ENCODE results near the gene NFASC. TPM values are rescaled to one million over a fixed set of nuclear protein-coding genes. Genes with fewer than 3 reads are reported as not detected.

The NFASC gene
- total RNA-seq, 4 donors from 2014 or later, result 10.3 to 18.4 (median 10.9) TPM

DNA sequence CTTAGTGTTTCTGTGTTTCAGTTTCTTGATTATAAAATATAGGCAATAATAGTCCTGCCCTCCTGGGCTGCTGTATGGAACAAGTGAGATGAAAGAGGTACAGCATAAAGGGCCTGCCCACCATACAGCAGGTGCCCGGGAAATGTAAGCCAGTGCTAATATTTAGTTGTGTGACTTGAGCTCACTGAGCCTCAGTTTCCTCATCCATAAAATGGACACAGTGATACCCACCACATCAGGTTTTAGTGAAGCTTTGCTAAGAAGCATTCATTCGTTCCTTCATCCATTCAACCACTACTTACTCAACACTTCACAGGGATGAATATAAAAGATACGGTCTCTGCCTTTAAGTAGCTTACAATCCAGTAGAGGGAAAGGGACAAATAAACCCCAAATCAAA, 192.2 kb downstream of the NFASC start:
- ATAC-seq (ENCODE audit: low FRiP score) (no peak), DNase-seq (ENCODE audit: low spot score) (no peak)
- TF ChIP-seq, protein P1, sequence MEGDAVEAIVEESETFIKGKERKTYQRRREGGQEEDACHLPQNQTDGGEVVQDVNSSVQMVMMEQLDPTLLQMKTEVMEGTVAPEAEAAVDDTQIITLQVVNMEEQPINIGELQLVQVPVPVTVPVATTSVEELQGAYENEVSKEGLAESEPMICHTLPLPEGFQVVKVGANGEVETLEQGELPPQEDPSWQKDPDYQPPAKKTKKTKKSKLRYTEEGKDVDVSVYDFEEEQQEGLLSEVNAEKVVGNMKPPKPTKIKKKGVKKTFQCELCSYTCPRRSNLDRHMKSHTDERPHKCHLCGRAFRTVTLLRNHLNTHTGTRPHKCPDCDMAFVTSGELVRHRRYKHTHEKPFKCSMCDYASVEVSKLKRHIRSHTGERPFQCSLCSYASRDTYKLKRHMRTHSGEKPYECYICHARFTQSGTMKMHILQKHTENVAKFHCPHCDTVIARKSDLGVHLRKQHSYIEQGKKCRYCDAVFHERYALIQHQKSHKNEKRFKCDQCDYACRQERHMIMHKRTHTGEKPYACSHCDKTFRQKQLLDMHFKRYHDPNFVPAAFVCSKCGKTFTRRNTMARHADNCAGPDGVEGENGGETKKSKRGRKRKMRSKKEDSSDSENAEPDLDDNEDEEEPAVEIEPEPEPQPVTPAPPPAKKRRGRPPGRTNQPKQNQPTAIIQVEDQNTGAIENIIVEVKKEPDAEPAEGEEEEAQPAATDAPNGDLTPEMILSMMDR (IDR thresholded peaks at IDR 0.05), result no peak

DNA sequence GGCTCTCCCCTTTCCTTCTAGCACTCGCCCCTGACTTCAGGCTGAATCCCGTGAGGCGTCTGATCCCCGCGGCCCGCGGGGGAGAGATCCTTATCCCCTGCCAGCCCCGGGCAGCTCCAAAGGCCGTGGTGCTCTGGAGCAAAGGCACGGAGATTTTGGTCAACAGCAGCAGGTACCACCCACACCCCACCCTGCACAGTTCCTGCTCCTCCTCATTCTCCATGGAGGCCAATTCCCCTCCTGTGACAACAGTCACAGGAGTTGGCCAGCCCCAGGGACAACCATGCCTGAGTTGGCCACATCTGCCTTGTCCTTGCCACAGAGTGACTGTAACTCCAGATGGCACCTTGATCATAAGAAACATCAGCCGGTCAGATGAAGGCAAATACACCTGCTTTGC, 193.6 kb downstream of the NFASC start:
- TF ChIP-seq, protein P1 (IDR thresholded peaks at IDR 0.05), result no peak
- DNase-seq (ENCODE audit: low spot score) (no peak), ATAC-seq (ENCODE audit: low FRiP score) (no peak)

DNA sequence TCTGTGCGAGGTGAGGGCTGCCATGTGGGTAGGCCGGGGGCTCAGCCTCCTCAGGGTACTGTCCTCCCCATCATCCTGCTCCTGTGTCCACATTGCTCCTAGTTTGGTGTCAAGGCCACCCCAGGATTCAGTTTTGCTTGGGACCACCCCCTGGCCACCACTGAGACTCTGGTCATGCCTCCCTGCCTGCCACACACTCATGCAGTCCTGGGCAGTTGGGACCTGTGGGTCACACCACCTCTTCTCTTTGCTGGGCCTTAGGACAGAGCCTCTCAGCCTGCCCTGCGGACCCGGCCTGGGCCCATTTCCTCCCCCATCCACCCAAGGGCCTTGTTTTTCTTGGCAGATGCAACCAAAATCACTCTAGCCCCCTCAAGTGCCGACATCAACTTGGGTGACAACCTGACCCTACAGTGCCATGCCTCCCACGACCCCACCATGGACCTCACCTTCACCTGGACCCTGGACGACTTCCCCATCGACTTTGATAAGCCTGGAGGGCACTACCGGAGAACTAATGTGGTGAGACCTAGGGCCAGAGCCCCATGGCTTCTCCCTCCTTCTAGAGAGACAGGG, 194.2 kb downstream of the NFASC start:
- no peak for ATAC-seq (ENCODE audit: low FRiP score)
- no peak for DNase-seq (ENCODE audit: low spot score)
- TF ChIP-seq, protein P1 (IDR thresholded peaks at IDR 0.05), result no peak

DNA sequence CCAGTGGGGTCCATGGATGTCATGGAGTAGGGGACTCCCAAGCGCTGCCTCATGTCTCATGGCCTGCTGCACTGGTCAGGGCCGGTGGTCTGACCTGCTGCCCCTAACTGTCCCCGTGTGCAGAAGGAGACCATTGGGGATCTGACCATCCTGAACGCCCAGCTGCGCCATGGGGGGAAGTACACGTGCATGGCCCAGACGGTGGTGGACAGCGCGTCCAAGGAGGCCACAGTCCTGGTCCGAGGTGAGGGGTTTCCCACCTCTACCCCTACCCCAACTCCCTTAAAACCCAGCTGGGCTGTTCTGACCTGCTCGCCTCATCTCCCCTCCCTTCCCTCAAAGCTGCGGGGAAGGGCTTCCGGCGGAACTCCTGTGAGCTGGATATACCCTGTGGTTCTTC, 195.0 kb downstream of the NFASC start:
- ATAC-seq (ENCODE audit: low FRiP score), result no peak
- TF ChIP-seq, protein P1 (IDR thresholded peaks at IDR 0.05), result no peak
- no peak for DNase-seq (ENCODE audit: low spot score)

DNA sequence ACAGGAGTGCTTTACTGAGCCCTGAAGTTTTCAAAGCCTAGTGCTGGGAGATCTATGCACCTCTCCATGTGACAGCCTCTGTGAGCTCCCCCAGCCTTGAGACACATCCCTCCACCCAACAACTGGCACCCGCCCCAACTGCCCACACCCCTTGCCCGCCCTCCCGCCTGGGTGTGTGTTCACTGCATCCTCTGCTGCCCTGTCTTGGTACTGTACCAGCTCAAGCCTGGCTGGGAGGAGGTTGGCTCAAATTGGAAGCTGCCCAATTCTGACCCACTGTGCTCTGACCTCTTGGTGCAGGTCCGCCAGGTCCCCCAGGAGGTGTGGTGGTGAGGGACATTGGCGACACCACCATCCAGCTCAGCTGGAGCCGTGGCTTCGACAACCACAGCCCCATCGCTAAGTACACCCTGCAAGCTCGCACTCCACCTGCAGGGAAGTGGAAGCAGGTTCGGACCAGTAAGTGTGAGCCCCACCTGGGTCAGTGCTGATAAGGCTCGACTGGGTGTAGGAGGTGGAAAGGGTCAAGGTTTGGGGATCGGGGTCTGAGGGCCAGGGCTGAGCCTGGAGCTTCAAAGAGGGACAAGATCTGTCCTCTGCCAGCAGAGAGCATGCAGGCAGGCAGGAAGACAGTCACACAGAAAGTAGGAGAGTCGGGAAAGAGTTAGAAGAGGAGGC, 195.6 kb downstream of the NFASC start:
- ATAC-seq (ENCODE audit: low FRiP score) (no peak), DNase-seq (ENCODE audit: low spot score) (no peak)
- TF ChIP-seq, protein P1 (IDR thresholded peaks at IDR 0.05), result no peak

DNA sequence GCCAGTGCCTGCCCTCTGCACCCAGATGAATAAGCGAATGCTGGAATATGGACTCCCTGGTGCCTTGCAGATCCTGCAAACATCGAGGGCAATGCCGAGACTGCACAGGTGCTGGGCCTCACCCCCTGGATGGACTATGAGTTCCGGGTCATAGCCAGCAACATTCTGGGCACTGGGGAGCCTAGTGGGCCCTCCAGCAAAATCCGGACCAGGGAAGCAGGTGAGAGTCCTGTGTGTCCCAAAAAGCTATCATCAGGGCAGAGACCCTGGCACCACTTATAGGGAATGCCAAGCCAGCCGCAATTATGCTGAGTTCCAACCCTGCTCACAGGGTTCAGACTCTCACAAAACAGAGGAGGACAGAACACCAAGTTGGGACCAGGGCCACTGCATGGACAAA, 196.4 kb downstream of the NFASC start:
- ATAC-seq (ENCODE audit: low FRiP score), result no peak

More for the DNA sequence above, 196.4 kb downstream of the NFASC start:
- DNase-seq (ENCODE audit: low spot score), result no peak
- TF ChIP-seq, protein P1 (IDR thresholded peaks at IDR 0.05), result no peak
